Left renal cortex interstitium (tissue), 4 donors: ENCODE data around the gene ZNF502. TPM values are rescaled to one million over a fixed set of nuclear protein-coding genes. Genes with fewer than 3 reads are reported as not detected.
"Not testable (repeated sequence)": the region's sequence is repeated elsewhere in the genome, so short reads cannot be mapped to it uniquely, and the experiment has no call there.

Experiments used
- DNase-seq, 4 donors: peaks; one replicate each; pipeline ENCODE4 v3.0.0-alpha.2; 2013; ENCODE audit warnings: low read depth in 4 of 4, low spot score in 2 of 4, missing footprints in 1 of 4
- polyA plus RNA-seq, 4 donors: library from polyadenylated mRNA; unstranded; fragments of 120-200 nt; gene quantifications; one replicate each; pipeline ENCODE4 v1.2.1, GENCODE V29; 2013; ENCODE audit not compliant: insufficient read length in 4 of 4

Gene ZNF502
- polyA plus RNA-seq: 10 to 100 TPM; 11.1 to 16.2 (median 12.1) TPM

DNA sequence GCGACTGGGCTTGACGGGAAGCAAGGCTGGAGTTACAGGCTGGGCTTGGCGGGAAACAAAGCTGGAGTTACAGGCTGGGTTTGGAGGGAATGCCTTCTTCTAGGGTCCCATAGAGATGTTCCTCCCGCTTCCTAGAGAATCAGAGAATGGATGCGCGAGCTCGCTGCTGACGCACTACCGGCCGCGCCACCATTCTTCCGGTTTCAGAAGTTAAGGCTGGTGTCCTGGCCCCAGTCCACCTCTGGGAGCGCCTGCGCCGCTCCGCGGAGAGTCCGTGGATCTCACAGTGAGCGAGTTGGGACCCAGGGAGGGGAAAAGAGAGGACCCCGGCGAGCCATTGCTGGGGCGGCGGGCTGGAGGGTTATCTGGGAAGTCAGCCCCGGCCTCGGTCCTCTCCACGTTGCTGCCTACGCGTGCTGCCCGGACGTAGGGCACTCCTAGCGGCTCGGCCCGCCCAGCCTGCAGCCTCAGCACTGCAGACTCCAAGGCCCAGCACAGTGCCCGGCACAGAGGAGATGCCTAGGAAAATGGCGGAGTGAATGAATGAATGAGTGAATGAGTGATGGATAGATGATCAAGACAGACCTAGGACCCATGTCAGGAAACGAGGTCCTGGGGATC, at the start of gene ZNF502:
TSS of gene ZNF502 (plus strand) at position 206 of the 621 bp plus-strand sequence. CDS start 7,602 bp downstream, outside the sequence.
- DNase-seq: peak; percentile 75 to 90 (median 79)

DNA sequence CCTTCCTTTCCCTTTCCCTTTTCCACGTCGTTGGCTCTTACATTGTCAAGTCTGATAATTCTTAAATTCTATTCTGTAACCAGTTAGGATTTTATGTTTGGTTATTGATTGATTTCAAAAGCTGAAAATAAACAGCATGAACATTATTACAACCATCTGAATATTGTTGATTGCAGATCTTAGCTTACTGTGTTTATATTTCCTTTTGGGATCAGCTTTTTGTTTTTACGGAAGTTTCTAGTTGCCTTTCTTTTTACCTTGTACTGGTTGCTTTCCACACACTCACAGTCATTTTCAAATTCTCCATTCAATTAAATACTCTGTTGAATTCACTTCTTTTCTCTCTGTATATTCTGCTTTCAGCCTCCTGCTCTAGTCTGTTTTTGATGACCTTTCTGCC, 47.3 kb upstream of the ZNF502 start:
- DNase-seq: no peak

DNA sequence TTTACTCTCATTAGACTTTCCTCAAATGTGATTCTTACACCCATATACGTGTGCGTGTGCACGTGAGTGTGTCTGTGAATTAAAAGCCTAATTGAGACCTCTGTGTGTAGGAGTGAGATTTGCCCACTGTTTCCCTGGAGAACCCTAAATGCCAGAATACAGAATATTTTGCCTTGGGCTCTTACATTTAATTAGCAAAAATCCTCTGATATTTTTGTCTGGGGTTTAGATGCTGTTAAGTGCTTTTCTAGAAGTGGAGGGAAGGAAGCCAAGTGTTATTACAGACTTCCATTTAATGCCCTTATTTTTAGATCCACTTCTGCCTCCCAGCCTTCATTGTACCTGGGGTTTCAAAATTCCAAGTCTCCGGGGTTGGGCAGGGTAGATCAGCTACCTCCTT, 46.1 kb upstream of the ZNF502 start:
- DNase-seq: no peak

DNA sequence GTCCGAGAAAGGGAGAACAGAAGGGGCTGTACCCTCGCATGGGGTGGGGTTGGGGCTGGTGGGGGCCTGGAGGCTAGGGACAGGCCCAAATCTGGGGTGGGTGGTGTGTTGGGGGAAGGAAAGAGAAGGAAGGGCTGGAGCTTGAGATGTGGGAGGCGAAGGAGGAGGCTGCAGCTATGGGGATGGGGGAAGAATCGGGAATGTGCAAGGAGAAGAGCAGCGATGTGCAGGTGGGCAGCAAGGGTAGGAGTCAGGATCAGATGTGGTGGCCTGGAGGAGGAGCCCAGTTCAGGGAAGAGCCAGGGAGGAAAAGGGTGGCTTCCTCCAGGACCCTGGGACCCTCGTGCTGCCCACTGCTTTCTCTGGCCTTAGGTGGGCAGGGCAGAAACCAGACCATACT, 42.7 kb upstream of the ZNF502 start:
- no peak for DNase-seq

DNA sequence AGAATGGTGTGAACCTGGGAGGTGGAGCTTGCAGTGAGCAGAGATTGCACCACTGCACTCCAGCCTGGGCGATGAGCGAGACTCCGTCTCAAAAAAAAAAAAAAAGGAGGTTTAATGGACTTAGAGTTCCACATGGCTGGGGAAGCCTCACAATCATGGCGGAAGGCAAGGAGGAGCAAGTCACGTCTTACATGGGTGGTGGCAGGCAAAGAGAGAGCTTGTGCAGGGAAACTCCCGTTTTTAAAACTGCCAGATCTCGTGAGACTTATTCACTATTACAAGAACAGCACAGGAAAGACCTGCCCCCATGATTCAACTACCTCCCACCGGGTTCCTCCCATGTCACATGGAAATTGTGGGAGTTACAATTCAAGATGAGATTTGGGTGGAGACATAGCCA, 39.0 kb upstream of the ZNF502 start:
- DNase-seq: not testable (repeated sequence)

DNA sequence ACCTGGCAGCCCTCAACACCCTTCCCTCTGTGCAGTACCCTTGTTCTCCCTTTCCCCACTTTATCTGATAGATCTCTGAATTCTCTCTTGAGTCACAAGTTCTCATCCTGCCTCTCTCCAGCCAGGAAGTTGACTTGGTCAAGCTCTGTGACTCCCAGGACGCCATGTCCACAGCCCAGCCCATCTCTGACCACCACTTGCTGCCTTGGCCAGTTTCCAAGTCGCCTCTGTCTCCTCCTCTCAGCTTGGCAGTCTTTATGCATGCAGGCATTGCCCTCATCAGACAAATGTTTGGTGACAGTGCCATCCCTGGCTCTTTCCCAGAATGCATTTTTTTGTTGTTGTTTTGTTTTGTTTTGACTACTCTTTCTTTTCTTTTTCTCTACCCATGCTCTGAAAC, 38.2 kb upstream of the ZNF502 start:
- no peak for DNase-seq

DNA sequence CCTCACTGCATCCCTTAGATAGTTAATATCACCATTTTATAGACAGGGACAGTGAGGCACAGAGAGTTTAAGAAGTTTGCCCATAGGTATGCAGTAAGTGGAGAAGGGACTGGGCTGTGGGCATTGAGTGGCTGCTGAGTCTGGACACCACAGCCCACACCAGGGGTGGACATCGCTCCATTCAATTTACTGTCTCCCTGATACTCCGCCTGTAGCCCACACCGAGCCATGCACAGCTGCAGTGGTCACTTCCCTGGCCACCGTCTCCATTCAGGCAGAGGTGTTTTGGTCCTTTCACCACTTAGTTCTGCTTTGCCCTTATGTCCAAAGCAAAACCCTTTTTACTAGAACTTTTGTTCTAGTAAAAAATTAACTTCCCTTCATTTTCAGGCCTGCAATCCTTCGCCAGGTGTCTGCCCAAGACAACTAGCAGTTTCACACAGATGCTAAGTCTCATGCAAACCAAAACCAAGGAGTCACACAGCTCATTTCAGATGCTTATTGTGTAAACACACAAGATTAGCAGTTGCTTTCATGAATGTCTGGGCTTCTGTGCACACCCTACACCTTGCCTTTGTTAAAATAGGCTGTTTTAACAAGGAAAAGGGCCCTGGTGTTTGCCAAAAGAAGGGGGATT, 33.9 kb upstream of the ZNF502 start:
- no peak for DNase-seq

DNA sequence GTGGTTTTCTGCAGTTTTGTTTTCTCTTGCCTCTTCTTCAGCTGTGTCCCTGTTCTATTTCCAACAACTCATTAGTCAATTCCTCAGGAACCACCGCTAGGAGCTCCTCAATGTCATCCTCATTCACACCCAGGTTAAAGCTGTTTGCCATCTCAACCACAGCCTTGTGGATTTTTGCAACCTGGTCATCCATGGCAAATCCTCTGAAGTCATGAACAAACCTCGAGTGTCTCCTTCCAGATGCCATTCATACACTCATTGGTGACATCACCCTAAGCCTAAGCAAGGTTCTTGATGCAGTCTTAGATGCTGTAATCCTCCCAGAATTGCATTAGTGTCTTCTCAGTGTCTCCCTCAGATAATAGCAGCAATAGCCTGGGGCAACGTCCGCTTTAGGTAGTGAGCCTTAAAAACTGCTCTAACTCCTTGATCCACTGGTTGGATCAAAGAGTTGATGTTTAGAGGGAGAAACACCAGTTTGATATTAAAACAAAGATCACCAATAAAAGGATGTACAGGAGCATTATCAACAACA, 31.5 kb upstream of the ZNF502 start:
- DNase-seq: no peak

DNA sequence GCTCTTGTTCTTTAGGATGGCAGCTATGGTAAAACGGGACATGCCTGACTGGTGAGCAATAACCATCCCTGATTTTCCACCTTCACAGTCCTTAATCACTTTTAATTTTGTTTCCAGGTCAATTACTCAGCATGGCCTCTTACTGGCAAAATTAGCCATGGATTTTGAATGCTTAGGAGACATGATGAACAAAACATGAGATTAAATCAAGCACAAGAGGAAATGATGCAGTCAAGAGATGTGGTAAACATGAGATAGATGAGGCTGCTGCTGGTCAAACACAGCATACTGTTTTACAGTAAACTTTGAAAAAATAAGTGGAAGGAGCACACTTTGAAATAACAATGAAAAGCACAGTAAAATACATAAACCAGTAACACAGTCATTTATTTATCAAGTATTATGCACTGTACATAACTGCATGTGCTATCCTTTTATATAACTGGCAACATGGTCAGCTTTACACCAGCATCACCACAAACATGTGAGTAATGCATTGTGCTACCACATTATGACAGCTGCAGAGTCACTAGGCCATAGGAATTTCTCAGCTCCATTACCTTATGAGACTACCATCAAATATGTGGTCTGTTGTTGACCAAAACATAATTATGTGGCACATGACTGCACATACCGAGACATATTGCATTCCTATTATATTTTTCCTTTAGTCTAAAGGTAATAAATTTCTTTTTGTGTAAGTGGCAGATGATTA, 30.1 kb upstream of the ZNF502 start:
- no peak for DNase-seq

DNA sequence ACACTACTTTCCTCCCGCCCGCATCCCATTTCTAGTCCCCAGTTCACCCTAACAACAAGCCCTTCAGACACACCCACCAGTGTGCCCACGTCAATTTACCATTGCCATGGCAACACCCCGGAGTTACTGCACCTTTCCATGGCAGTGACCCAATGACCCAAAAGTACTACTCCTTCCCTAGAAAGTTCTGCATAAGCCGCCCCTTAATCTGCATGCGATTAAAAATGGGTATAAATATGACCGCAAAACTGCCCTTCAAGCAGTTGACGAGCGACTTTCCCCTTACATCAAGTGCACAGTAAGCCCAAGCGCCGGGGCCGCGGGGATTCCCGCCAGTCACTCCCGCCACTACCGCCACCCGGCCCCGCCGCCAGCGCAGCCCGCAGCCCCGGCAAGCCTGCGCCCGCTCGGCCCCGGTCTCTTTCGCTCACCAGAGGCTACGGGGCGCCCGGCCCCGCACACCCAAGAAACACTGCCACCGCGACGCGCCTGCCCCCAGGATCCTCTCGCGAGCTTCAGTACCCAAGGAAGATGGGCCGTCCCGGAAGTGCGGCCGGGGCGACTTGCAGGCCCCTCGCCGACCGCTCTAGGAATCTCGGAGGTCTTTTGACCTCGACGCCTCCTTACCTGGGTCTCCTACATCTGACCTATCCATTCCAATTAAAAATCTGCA, 27.2 kb upstream of the ZNF502 start:
- peak in 3 of 4 donors; percentile 47 to 61 (median 56) for DNase-seq

DNA sequence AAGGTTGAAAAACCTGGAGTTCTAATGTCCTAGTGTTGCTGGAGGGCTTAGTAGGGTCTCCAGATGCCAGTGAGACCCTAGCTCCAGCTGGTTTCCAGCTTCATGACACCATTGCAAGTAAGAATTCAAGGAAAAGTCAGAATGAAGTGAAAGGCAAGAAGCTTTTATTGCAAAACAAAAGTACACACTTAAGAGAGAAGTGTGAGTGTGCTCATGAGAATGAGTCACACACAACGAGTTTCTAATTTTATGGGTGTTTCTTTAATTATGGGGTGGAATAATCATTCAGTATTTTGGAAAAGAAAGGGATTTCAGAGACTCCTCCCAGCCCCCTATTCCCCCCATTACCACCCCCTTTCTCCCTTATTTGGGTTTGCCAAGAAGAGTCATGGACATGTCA, 24.6 kb upstream of the ZNF502 start:
- DNase-seq: no peak

DNA sequence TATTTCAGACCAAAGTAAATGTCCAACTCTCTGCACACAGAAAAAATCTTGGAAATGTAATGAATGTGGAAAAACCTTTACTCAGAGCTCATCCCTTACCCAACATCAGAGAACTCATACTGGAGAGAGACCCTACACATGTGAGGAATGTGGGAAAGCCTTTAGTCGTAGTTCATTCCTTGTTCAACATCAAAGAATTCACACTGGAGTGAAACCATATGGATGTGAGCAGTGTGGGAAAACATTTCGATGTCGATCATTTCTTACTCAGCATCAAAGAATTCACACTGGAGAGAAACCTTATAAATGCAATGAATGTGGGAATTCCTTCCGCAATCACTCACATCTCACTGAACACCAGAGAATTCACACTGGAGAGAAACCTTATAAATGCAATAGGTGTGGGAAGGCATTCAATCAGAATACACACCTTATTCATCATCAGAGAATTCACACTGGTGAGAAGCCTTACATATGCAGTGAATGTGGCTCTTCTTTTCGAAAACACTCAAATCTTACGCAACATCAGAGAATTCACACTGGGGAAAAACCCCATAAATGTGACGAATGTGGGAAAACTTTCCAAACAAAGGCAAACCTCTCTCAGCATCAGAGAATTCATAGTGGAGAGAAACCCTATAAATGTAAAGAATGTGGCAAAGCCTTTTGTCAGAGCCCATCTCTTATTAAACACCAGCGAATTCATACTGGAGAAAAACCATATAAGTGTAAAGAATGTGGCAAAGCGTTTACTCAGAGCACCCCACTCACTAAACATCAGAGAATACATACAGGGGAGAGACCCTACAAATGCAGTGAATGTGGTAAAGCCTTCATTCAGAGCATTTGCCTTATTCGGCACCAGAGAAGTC, 9.0 kb downstream of the ZNF502 start:
- DNase-seq: no peak

DNA sequence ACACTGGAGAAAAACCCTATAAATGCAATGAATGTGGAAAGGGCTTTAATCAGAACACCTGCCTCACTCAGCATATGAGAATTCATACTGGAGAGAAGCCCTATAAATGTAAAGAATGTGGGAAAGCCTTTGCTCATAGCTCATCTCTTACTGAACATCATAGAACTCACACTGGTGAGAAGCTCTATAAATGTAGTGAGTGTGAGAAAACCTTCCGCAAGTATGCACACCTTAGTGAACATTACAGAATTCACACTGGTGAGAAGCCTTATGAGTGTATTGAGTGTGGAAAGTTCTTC, 9.6 kb downstream of the ZNF502 start:
- no peak for DNase-seq

DNA sequence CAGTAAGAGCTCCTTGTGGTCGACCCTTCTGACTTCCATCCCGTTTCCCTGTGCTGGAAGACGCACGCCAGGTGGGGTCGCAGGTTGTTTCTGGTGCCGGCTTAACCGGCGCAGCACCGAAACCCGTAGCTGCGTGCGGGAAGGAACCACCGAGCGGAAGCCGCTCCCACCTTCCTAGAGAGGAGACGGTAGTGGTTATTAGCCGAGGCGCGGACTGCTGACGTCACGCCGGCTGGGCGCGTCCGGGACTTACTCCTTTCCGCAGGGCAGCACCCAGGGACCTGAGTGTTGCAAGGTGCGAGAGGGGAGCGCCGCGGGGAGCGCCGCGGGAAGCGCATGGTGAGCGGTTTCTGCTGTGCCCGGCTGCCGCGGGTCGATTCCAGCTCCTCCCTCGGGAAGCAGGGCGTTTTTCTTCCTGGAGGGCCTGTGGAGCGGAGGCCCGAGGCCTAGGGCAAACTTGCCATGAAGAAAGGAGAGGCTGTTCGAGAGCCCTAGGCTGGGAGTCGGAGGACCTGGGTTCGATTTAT, 17.0 kb downstream of the ZNF502 start, which contains the start of gene ZNF501:
TSS of gene ZNF501 (plus strand) at position 252 of the 527 bp plus-strand sequence. CDS start 4,787 bp downstream, outside the sequence.
- peak; percentile 76 to 88 (median 82) for DNase-seq

DNA sequence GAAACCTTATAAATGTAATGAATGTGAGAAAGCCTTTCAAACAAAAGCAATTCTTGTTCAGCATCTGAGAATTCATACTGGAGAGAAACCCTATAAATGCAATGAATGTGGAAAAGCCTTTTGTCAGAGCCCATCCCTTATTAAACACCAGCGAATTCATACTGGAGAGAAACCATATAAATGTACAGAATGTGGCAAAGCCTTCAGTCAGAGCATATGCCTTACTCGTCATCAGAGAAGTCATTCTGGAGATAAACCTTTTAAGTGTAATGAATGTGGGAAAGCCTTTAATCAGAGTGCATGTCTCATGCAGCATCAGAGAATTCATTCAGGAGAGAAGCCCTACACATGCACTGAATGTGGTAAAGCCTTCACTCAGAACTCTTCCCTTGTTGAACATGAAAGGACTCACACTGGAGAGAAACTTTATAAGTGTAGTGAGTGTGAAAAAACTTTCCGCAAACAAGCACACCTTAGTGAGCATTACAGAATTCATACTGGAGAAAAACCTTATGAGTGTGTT, 22.2 kb downstream of the ZNF502 start:
- DNase-seq: no peak

DNA sequence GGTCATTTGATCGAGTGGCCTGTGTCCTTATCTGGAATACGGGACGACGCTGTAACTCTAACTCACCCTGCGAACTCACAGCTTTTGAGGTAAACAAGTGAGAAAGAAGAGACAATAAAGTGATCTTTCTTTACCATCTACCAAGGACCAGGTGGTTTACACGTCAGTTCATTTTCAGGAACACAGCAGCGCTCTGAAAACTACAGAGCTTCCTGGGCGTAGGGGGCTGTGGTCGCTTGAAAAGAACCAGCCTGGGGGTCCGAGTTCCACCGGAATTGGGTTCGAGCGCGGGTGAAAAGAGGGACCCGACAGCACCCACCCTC, 48.6 kb downstream of the ZNF502 start:
- DNase-seq: peak in 1 of 4 donors; percentile 2

DNA sequence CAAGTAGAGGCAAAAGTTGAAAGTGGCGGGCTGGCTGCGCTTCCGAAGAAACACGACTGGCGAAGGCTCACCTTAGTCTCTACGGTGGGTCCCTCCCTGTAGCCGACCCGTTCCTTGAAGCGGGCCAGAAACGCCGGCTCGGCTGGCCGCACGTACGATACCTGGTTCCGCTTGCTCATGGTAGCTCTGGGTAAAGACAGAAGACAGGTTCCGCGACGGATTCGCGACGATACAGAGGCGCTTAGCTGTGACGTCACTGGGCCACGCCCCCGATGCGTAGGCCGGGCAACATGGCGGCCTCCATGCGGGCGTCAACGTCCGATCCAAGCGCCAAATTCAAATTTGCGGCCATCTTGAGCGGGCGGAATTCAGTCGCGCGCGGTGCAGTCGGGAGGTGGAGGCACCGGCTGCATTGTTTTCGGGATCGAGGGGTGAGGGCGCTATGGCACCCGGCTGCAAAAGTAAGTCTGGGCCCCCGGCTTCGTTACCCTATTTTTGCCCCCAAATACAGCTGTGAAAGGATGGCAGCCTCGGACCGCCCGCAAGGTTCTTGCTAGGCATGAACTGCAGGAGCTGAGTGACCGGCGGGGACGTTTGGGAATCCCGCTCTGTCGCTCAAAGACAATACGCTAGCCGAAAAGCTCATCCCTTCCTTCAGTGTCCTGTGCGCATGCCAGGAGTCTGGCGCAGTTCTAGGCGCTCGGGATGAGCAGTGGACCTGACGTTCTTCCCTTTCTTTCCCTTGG, 49.1 kb downstream of the ZNF502 start, which contains the start of the genes KIAA1143 and KIF15:
TSS of gene KIAA1143 (minus strand) at position 196 of the 746 bp plus-strand sequence. CDS start at position 179, 17 bp downstream.
TSS of gene KIF15 (plus strand) at position 371 of the 746 bp plus-strand sequence. CDS start at position 443, 72 bp downstream.
- peak; percentile 87 to 96 (median 94) for DNase-seq

DNA sequence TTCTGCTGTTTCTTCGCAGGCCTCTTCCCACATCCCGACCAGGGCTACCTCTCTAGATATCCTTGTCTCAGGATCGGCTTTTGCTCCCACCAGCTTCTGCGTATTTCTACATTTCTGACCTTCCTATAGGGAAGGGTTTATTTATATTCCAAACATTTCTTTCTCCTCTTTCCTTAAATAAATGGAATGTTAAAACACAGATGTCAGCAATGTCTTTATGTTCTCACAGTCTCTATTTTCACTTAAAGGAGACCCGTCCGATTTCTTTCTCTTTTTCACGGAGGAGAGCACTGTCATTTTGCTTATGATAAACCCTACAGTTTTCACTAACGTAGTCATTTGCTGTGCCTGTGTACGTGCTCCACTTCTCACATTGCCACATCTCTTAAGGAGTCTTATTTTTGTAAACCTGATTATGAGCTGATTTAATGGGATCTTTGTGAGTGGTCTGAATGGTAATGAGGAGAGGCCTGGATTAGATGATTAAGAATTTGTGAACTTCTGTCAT, 49.8 kb downstream of the ZNF502 start:
- peak in 3 of 4 donors; percentile 1 to 39 (median 24) for DNase-seq
